Measurements from ENCODE around the gene SLC10A3.
A peak's percentile ranks its signal among the peaks of the same experiment; 100 is the strongest.

Gene SLC10A3

GRCh38 chrX:154484255-154485149 is 5.9 kb downstream of the SLC10A3 start:
- DNase-seq (ENCODE audit: low spot score) = no peak

GRCh38 chrX:154483325-154483724 is 7.1 kb downstream of the SLC10A3 start:
- no peak for DNase-seq (ENCODE audit: low spot score)

GRCh38 chrX:154482786-154483185 is 7.6 kb downstream of the SLC10A3 start:
- no peak for DNase-seq (ENCODE audit: low spot score)

- DNase-seq (ENCODE audit: low spot score) = no peak
Measured at GRCh38 chrX:154481911-154482601, 8.4 kb downstream of the SLC10A3 start.

GRCh38 chrX:154481195-154481594 is 9.2 kb downstream of the SLC10A3 start:
- no peak for DNase-seq (ENCODE audit: low spot score)

GRCh38 chrX:154478728-154479622 is 11.5 kb downstream of the SLC10A3 start, which contains the start of gene LAGE3:
LAGE3 (minus strand) TSS chrX:154479281; CDS start chrX:154478915, 366 bp downstream.
- DNase-seq (ENCODE audit: low spot score) = peak; percentile 79

GRCh38 chrX:154477891-154478477 is 12.4 kb downstream of the SLC10A3 start:
- no peak for DNase-seq (ENCODE audit: low spot score)

DNA sequence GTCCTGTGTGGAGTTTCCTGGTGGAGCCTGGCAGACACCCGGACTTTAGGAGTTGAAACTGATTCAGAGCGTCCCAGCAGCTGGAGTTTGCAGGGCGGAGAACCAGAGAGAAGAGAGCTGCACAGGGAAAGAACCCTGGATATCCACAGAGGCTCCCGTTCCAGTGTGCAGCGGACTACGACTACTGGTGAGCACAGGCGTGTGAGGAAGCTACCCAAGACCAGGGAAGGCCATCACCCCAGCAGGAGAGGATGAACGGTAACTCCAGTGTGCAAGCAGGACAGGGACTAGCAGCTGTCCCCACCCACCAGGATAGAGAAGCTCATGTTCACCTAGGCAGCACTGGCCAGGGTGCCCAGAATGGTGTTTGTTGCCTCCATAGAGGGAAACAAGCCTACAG is 13.6 kb downstream of the SLC10A3 start:
- DNase-seq (ENCODE audit: low spot score) = no peak

DNA sequence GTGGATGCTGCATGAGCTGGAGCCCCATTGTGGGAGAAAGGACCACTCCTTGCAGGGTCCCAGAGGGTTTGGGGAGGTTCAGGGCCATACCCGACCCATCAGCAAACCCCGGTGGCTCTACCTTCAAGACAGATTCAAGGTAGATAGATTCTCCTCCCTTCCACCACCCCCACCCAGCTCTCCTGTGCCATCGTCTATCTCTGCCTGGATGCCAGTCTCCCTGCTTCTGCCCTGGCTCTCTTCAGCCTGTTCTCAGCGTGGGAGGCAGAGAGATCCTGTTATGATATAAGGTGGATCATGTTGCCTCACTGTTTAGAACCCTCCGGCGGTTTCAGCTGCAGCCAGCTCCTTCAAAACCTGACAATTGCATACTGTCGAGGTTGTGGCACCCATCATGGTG is 16.7 kb downstream of the SLC10A3 start:
- no peak for DNase-seq (ENCODE audit: low spot score)

- no peak for DNase-seq (ENCODE audit: low spot score)
Measured at GRCh38 chrX:154472685-154473632, 17.5 kb downstream of the SLC10A3 start.

- no peak for DNase-seq (ENCODE audit: low spot score)
Measured at GRCh38 chrX:154471839-154472684, 18.4 kb downstream of the SLC10A3 start.

DNA sequence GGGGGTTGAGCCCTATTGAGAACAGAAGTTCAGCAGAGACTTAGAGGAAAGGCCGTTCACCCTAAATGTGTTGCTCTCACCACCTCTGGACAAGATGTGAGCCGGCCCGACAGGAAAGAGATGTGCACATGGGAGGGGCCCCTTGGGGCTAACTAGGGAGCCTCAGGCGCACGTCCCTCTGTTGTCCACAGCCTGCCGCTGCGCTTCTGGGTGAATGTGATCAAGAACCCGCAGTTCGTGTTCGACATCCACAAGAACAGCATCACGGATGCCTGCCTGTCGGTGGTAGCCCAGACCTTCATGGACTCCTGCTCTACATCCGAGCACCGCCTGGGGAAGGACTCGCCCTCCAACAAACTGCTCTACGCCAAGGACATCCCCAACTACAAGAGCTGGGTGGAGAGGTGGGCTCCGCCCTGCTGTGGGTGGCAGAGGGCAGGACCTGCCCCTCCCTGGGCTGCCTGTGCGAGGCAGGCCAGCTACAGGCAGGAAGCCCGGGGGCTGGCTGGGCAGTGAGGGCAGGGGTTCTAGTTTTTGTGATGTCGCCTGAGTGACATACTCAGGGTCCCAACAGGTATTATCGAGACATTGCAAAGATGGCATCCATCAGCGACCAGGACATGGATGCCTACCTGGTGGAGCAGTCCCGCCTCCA is 19.4 kb downstream of the SLC10A3 start:
- DNase-seq (ENCODE audit: low spot score) = no peak

GRCh38 chrX:154470434-154470833 is 20.0 kb downstream of the SLC10A3 start:
- DNase-seq (ENCODE audit: low spot score) = no peak

DNA sequence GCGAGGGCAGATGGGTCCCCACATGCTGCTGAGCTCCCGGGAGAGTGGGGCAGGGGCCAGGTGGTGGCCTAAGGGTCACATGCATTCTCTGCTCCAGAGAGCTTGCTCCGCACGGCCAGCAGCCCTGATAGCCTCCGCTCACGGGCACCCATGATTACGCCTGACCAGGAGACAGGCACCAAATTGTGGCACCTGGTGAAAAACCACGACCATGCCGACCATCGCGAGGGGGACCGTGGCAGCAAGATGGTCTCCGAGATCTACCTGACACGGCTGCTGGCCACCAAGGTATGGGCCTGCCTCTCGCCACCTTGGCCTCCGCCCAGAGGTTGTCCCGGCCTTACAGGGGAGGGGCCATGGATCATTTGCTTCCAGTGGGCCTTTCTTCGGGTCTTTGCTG is 20.5 kb downstream of the SLC10A3 start:
- DNase-seq (ENCODE audit: low spot score) = no peak

GRCh38 chrX:154469114-154469513 is 21.3 kb downstream of the SLC10A3 start:
- DNase-seq (ENCODE audit: low spot score) = no peak

DNA sequence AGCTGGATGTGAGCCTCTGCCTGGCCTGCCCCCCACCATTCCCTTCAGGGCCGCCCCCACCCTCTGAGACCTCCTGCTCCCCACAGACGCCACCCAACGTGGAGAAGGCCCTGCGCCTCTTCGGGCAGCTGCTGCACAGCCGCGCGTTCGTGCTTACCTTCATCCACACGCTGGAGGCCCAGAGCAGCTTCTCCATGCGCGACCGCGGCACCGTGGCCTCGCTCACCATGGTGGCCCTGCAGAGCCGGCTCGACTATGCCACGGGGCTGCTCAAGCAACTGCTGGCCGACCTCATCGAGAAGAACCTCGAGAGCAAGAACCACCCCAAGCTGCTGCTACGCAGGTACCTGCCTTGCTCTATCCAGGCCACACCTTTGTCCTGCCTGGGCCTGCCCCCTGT is 22.2 kb downstream of the SLC10A3 start:
- DNase-seq (ENCODE audit: low spot score) = no peak

- no peak for DNase-seq (ENCODE audit: low spot score)
Measured at GRCh38 chrX:154467556-154467955, 22.9 kb downstream of the SLC10A3 start.

- no peak for DNase-seq (ENCODE audit: low spot score)
Measured at GRCh38 chrX:154466907-154467306, 23.5 kb downstream of the SLC10A3 start.

GRCh38 chrX:154466036-154466435 is 24.4 kb downstream of the SLC10A3 start:
- no peak for DNase-seq (ENCODE audit: low spot score)
